ENCODE measurements around the gene B4GALT4.

DNA sequence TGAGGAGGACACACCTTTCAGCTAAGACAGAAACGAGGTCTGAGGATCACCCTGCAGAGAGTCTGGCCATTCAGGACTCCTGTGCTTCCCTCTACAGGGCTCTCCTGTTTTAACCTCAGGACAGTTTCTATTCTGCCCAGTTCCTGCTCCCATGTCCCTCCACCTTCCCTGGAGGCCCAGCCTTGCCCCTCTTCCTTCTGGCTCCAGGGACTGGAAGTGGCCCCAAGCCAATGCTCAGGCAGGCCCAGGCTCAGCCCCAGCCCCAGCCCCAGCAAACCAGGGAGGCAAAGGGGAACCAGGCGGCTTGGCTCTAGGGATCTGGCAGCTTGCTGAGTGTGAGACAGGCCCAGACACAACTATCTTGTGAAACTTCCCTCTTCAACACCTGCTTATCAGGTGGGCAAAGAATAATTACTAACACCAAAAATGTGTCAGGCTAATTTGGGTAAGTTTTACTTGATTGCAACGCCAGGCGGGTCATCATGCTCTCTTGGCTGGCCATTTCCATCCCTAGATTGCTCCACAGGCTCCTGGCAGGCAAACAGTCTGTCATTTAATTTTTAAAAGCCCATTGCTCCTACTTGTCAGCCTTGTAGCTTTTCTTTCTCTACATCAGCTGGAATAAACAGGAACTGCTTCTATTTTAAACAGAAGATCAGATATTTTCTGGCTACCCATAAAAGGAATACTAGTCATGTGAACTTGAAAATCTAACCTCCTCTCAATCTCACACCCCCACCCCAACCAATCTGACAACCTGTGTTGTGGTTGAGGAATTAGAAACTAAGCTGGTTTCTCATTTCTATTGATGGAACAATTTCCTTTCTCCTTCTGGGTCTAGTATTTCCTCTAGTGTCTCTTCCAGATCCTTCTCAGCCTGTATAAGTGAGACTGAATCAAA is 33.8 kb downstream of the B4GALT4 start:
- TF ChIP-seq FOXM1 (IDR thresholded peaks at IDR 0.05; ENCODE audit: borderline replicate concordance, low read depth) (no peak), EGR1 (IDR thresholded peaks at IDR 0.05) (no peak), TCF12 (IDR thresholded peaks at IDR 0.05; ENCODE audit: low read depth) (no peak), NFIC (IDR thresholded peaks at IDR 0.05) (no peak), RAD21 (IDR thresholded peaks at IDR 0.05; ENCODE audit: low read depth) (no peak), TAF1 (IDR thresholded peaks at IDR 0.05; ENCODE audit: low read depth) (no peak), TEAD4 (IDR thresholded peaks at IDR 0.05) (no peak), CREB1 (IDR thresholded peaks at IDR 0.05; ENCODE audit: low read depth) (no peak), EP300 (IDR thresholded peaks at IDR 0.05; ENCODE audit: borderline replicate concordance) (no peak), YY1 (IDR thresholded peaks at IDR 0.05; ENCODE audit: low read depth) (no peak)
- TF ChIP-seq, protein P1, sequence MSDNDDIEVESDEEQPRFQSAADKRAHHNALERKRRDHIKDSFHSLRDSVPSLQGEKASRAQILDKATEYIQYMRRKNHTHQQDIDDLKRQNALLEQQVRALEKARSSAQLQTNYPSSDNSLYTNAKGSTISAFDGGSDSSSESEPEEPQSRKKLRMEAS (IDR thresholded peaks at IDR 0.05) = no peak
- TF ChIP-seq, protein P2, sequence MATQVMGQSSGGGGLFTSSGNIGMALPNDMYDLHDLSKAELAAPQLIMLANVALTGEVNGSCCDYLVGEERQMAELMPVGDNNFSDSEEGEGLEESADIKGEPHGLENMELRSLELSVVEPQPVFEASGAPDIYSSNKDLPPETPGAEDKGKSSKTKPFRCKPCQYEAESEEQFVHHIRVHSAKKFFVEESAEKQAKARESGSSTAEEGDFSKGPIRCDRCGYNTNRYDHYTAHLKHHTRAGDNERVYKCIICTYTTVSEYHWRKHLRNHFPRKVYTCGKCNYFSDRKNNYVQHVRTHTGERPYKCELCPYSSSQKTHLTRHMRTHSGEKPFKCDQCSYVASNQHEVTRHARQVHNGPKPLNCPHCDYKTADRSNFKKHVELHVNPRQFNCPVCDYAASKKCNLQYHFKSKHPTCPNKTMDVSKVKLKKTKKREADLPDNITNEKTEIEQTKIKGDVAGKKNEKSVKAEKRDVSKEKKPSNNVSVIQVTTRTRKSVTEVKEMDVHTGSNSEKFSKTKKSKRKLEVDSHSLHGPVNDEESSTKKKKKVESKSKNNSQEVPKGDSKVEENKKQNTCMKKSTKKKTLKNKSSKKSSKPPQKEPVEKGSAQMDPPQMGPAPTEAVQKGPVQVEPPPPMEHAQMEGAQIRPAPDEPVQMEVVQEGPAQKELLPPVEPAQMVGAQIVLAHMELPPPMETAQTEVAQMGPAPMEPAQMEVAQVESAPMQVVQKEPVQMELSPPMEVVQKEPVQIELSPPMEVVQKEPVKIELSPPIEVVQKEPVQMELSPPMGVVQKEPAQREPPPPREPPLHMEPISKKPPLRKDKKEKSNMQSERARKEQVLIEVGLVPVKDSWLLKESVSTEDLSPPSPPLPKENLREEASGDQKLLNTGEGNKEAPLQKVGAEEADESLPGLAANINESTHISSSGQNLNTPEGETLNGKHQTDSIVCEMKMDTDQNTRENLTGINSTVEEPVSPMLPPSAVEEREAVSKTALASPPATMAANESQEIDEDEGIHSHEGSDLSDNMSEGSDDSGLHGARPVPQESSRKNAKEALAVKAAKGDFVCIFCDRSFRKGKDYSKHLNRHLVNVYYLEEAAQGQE (IDR thresholded peaks at IDR 0.05; ENCODE audit: low read depth) = no peak

All from Ishikawa (cell line).